Liver (tissue), 3 donors: Measurements from ENCODE around the gene DNAJC4.

ENCODE experiments used
- FOXA2 ChIP-seq: IDR thresholded peaks from 2 replicates; pipeline ENCODE4 v1.6.1; 2016; ENCODE audit warnings: antibody characterized with exemption
- TF ChIP-seq, protein P1 (sequence below): fragments of 150-350 bp; IDR thresholded peaks from 2 replicates; pipeline ENCODE4 v1.5.1; 2017; ENCODE audit warnings: improper control_type of control experiment, low read depth, low read length; ENCODE audit not compliant: missing input control
- TF ChIP-seq, protein P2 (sequence below): IDR thresholded peaks from 2 replicates; pipeline ENCODE4 v1.6.1; 2016; ENCODE audit warnings: antibody characterized with exemption
- donor health status: healthy.
- donor health status: healthy.

DNA sequence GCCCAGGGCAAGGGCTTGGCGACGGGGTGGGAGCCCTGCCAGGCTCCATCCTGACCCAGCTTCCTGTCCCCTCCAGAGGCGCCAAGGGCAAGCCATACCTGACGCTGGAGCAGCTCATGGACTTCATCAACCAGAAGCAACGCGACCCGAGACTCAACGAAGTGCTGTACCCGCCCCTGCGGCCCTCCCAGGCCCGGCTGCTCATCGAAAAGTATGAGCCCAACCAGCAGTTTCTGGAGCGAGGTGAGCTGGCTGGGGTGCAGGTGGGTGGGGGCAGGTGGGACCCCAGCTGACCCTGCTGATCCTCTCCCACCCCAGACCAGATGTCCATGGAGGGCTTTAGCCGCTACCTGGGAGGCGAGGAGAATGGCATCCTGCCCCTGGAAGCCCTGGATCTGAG is 26.0 kb downstream of the DNAJC4 start:
- TF ChIP-seq, protein P1, sequence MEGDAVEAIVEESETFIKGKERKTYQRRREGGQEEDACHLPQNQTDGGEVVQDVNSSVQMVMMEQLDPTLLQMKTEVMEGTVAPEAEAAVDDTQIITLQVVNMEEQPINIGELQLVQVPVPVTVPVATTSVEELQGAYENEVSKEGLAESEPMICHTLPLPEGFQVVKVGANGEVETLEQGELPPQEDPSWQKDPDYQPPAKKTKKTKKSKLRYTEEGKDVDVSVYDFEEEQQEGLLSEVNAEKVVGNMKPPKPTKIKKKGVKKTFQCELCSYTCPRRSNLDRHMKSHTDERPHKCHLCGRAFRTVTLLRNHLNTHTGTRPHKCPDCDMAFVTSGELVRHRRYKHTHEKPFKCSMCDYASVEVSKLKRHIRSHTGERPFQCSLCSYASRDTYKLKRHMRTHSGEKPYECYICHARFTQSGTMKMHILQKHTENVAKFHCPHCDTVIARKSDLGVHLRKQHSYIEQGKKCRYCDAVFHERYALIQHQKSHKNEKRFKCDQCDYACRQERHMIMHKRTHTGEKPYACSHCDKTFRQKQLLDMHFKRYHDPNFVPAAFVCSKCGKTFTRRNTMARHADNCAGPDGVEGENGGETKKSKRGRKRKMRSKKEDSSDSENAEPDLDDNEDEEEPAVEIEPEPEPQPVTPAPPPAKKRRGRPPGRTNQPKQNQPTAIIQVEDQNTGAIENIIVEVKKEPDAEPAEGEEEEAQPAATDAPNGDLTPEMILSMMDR: no peak
- TF ChIP-seq FOXA2: no peak
- TF ChIP-seq, protein P2, sequence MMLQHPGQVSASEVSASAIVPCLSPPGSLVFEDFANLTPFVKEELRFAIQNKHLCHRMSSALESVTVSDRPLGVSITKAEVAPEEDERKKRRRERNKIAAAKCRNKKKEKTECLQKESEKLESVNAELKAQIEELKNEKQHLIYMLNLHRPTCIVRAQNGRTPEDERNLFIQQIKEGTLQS: no peak
